Ramos (cell line): ENCODE results near the gene TOMM20.

Experiments
- in situ Hi-C: fragments of 300-500 bp; cut with MboI; formaldehyde crosslinking; loops from one replicate; pipeline ENCODE4 v1.14.3; 2022; ENCODE audit warnings: low sequenced_read_pairs; ENCODE audit not compliant: unreplicated experiment

Gene TOMM20

DNA sequence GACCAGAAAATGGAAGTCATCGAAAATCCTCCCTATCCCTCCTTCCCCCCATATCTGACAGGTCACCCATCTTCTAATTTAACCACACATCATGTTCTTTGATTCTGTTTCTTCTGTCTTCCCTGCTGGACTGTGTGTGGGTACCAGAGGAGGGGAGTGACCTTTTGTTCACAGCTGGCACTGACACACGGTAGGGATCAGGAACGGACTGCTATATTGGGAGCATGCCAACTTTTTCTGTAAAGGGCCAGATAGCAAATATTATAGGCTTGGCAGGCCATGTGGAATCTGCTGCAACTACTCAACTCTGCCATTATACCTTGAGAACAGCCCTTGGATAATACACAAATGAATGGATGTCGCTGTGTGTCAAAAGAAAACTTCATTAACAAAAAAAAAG lies 7.5 kb upstream of the TOMM20 start:
- in situ Hi-C loops, result no loop called here

DNA sequence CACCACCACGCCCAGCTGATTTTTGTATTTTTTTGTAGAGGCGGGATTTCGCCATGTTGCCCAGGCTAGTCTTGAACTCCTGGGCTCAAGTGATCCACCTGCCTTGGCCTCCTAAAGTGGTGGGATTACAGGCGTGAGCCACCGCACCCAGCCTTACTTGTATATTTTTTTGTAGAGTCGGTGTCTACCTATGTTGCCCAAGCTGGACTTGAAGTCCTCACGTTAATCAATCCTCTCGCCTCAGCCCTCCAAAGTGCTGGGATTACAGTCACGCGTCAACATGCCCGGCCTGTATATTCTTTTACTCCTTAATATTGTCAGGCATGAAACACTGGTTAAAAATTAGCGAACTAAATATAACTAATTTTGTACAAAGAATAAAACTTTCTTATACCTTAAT lies 5.5 kb upstream of the TOMM20 start:
- in situ Hi-C loops, result no loop called here

DNA sequence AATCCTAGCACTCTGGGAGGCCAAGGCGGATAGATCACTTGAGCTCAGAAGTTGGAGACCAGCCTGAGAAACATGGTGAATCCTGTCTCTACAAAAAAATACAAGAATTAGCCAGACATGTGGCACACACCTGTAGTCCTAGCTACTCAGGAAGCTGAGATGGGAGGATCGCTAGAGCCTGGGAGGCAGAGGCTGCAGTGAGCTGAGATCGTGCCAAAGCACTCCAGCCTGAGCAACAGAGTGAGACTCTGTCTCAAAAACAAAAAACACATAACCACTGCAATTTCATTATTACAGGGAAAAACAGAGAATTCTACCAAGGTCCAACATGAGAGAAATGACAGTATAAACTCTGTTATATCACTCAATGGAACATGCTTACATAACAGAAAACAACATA lies 4.4 kb upstream of the TOMM20 start:
- in situ Hi-C loops, result no loop called here

DNA sequence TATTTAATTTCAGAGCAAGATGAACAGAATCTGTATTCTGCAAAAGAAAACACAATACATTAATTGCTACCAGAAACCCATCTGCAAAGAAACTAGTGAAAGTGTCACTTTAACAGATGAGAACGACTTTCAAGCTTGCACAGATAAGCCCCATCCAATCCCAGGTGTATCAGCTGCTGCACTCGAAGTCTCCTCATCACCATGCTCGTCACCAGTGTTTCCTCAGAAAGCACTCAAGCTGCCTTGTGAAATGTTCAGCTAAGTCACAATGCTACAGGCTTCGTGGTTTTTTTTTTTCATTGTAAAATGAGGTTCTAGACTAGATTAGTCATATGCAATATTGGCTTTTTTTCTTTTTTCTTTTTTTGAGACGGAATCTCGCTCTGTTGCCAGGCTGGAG lies 3.3 kb upstream of the TOMM20 start:
- in situ Hi-C loops, result no loop called here

DNA sequence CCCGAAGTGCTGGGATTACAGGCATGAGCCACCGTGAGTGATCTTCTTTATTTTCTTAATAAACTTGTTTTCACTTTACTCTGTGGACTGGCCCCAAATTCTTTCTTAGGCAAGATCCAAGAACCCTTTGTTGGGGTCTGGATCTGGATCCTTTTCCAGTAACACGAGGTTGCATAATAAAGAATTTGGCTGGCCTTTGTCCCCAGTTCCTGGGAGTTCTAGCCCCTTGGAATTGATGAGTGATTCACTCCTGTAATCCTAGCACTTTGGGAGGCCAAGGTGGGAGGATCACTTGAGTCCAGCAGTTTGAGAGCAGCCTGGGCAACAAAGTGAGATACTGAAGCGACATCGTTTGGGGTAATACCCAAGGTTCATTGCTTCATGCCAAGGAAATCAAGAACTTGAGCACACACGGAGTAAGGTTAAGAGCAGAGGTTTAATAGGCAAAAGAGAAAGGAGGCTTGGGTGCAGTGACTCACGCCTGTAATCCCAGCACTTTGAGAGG lies 2.2 kb upstream of the TOMM20 start:
- in situ Hi-C loops, result no loop called here

DNA sequence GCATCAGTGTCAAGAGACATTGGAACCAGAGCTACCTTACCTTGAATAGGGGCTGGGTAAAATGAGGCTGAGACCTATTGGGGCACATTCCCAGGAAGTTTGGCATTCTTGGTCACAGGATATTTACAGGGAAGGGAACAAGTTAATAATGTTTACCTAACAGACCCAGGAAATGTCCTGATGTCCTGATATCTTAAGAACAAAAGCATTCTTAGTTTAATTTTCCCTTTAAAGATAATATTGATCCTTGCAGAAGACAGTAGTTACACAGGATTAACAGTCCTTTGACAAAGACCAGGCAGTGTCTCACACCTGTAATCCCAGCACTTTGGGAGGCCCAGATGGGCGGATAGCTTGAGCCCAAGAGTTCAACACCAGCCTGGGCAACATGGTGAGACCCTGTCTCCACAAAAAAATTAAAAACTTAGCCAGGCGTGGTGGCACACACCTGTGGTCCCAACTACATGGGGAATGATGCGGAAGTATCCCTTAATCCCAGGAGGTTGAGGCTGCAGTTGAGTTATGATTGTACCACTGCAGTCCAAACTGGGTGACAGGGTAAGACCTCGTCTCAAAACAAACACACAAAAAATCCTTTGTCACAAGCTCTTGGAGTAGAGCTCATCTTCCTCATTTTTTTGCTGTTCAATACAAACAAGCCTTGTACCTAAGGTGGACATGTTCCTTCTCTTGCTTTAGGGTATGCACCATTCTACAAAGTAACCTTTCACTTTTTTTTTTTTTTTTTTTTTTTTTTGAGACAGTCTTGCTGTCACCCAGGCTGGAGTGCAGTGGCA lies 1.3 kb upstream of the TOMM20 start:
- in situ Hi-C loops, result no loop called here

DNA sequence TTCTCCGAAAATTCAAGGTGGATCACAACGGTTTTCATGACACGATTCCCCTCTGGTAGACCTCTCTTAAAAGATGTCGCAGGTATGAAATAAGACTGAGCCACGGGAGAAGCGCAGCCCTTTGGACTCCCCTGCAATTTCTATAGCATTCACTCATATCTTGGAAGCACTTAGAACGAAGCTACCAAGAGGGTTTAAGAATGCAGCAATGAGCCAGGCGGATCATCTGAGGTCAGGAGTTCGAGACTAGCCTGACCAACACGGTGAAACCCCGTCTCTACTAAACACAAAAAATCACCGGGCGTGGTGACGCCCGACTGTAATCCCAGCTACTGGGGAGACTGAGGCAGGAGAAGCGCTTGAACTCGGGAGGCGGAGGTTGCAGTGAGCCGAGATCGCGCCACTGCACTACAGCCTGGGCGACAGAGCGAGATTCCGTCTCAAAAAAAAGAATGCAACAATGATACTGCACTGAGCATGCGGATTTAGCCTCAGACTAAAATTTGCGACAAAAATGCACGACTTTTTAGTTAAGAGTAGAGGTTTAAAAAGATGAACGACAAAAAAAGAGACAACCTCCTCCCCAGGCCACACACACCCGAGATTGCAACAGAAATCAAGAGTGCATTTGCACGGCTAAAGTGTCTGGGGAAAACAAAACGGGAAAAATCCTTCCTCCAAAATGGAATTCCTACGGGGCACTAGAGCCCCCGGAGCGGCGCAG lies 743 bp downstream of the TOMM20 start:
- in situ Hi-C loops, result no loop called here

DNA sequence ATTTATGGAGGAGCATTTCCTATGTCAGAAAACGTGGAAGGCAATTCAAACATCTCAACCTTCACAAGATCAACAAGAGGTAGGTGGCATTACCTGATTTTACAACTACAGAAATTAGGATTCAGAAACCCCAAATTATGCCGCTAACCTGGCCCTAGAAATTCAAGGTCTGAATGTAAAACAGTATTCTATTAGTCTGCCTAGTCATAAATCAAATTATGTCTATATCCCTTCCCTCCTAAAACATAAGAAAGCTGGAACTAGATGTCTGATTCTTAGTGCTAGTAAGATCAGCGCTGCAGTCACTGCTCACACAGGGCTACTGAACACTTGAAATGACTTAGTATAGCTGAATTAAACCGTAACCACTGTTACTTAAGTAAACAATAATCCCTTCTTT lies 1.4 kb downstream of the TOMM20 start:
- in situ Hi-C loops, result no loop called here

DNA sequence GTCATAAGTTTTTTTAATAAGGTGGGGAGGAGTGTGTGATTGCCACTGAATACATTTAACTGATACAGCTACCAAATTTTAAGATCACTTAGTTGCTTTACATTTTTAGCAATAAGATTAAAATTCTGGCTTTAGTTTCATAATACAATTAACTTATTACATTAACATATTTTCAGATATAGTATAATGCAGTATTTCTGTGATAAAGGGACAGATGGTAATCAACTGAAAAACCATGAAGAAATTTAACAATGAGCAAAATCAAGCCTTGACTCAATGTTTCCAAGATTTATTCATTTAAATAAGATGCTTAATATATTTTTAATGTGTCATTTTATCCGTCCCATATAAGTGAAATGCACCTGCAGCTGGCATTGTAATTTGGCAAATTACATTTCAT lies 4.0 kb downstream of the TOMM20 start:
- in situ Hi-C loops, result no loop called here

DNA sequence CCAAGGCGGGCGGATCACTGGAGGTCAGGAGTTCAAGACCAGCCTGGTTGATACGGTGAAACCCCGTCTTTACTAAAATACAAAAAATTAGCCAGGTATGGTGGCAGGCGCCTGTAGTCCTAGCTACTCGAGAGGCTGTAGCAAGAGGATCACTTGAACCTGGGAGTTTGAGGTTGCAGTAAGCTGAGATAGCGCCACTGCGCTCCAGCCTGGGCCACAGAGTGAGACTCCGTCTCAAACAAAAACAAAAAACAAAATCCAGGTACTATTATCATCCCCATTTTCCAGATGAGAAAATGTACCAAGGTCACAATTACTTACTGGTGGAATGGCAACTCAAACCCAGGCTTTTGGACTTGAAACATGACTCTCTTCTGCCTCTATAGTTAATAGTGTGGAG lies 4.5 kb downstream of the TOMM20 start:
- in situ Hi-C loops, result no loop called here

DNA sequence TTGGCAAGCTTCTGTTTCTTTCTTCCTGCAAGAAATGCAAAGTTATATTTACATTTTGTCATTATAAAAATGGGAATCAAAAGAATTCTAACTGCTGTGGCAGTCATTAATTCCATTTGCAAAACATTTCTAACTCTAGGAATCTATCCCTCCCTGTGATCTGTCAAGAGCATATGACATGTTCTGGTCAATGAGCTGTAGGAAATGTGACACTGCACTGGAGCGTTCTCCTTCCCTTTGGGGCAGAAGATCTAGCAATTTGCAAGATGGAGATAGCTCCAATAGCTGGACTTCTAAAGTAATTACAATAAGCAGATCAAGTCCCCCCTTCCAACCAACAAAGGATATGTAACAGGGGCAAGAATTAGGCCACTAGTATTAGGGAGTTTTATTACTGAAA lies 6.3 kb downstream of the TOMM20 start:
- in situ Hi-C loops, result no loop called here

DNA sequence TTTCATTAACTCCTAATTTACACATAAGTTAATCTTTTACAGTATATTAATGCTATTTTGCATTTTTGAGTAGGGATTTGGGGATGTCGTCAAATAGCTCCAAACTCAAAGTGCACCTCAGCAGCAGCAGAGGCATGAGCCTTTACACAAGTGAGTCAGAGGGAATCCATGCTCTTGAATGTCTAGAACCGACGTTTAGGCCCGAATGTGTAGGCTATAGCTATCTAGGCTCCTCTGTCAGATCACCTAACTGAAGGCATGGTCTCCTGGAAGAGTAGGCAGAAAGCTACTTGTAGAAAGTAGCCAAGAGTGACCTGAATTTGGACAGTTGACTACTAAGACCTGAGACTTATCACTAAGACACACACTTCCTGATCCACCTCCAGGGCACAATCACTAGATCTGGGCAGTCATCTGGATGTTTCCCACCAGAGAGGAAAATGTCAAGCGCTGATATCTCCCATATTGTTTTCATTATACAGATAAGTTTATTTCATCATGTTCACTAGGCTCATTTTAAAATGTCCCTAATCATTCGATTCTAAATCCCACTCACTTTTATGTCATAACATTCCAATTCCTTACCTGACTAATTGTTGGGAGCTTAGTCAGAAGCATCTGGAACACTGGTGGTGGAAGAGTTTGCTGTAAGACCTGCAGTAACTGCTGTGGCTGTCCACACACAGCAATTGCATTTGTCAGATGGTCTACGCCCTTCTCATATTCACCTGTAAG lies 15.3 kb downstream of the TOMM20 start:
- in situ Hi-C loops, result no loop called here

DNA sequence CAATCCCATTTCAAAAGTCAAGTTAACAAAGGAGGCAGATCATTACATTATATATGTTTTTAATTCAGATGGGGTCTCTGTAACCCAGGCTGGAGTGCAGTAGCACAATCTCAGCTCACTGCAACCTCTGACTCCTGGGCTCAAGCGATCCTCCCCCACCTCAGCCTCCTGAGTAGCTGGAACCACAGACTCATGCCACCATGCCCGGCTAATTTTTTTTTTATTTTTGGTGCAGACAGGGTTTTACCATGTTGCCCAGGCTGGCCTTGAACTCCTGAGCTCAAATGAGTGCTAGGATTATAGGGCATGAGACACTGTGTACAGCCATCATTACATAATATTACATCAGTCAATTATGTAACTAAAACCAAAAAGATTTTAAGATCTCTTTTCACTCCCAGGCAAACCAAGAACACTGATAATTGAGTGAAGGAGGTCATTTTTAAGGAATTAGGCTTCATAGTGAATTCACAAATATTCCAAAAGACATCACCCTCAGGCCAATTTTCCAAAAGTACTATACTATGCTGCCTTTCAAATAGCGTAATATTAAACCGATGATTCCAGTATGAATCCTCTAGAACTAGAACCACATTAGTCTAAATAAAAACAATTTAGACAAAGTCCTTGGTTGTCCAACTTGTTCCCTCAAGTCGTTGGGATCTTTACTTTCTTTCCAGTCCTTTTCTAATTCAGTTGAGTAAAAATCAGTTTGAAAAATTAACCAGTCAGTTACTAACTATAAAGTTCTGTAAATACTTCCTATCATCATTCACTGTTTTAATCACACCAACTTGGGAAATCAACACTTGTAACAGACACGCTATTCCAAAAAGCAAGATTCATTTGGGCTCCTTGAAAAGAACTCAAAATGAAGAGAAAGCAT lies 16.1 kb downstream of the TOMM20 start:
- in situ Hi-C loops, result no loop called here

DNA sequence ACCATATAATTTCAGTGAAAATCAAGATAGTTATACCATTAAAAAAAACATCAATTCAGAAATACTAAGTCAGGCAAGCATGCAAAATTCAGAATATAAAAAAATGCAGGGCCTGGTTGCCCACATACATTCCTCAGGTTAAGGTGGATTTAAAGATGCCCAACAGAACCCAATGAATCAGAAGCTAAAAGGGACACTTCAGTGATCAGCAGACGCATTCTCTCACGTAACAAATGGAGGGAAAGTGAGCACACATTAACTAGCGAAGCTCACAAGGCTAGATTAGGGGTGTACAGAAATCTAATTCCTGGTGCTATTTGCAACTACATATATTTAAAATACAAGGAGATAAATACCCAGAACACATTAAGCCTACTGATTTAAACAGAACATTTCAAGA lies 17.5 kb downstream of the TOMM20 start:
- in situ Hi-C loops, result no loop called here

DNA sequence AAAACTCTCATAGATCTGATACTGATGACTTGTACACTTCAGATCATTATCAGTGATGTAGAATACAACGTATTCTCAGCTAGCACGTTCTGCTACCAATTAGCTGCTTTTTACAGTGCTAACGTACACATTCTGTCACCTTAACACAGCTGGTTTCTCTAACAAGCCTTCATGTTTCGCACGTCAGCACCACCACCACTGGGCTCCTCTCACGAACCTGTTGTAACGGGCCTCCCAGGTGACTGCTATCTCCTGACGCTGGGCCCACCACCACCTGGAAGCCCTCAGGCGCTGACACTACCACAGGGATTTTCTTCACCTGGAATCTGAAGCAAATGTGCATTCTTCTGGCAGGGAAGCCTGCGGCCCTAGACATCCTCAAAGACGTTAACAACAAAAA lies 19.8 kb downstream of the TOMM20 start:
- in situ Hi-C loops, result no loop called here

DNA sequence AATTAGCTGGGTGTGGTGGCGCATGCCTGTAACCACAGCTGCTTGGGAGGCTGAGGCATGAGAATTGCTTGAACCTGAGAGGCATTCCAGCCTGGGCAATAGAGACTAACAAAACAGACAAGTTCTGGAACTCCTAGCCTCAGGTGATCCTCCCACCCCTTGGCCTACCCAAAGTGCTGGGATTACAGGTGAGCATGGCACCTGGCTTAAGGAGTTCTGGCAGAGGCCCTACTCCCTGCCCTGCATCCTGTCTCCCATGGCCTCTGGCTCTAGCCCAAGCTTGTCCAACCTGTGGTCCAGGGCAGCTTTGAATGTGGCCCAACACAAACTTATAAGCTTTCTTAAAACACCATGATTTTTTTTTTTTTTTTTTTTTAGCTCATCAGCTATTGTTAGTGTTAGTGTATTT lies 20.4 kb downstream of the TOMM20 start:
- in situ Hi-C loops, result no loop called here

DNA sequence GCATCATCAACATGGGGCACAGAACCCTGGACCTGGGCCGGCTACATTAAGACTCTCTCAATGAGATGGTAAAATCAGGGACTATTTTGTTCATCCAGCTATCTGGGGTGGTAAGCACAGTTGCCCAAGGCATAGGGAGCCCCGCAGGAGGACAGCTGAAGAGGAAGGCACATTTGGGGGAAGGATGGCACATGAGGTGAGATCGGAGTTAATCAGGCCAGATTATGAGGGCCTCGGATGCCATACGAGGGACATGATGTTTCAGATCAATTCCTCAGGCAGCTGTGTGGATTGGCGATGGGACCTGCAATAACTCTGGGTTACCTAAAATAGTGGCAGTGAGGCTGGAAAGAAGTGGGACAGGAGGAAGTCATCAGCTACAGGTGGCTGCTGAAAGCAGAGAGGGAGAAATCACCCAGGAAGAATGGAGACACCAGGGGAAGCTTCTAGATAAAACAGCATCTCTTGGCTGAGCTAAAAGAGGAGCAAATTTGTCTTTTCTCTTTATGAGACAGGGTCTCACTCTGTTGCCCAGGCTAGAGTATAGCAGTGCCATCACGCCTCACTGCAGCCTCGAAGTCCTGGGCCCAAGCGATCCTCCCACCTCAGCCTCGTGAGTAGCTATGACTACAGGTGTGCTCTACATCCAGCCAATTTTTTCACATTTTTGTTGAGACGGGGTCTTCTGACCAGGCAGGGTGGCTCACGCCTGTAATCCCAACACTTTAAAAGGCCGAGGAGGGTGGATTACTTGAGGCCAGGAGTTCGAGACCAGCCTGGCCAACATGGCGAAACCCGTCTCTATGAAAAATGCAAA lies 21.1 kb downstream of the TOMM20 start:
- in situ Hi-C loops, result no loop called here

DNA sequence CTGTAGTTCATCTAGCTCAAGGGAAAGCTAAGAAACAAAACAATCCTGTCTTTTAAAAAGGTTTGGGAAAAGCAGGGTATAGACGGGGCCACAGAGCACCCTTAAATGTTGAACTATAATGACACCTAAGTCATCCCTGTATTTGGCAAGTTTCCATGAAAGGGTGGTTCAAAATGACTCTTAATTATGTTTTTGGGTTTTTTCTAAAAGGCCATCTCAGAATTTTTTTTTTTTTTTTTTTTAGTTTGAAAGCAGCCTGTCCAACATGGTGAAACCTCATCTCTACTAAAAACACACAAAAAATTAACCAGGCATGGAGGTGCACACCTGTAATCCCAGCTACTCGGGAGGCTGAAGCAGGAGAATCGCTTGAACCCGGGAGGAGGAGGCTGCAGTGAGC lies 22.2 kb downstream of the TOMM20 start:
- in situ Hi-C loops, result no loop called here
